Panc1 (cell line): ENCODE data around the gene ASCL2. TPM values are rescaled to one million over a fixed set of nuclear protein-coding genes. Genes with fewer than 3 reads are reported as not detected.

ENCODE experiments used
- ATAC-seq: fragments of 200-7000 bp; cut with Tn5 transposase; 2 replicates; pipeline ENCODE4 v1.9.1; 2020; ENCODE audit warnings: mild to moderate bottlenecking, moderate library complexity
- BruUV-seq: library from RNA; stranded (reverse); fragments of 400-500 nt; replicated peaks from 2 replicates; lab custom pipeline; 2021; lab: Mats Ljungman, UMichigan
- CTCF ChIA-PET: fragments of 300-600 bp; sonication (Branson Sonifier 250); formaldehyde crosslinking; loops from one replicate; lab custom pipeline; 2022; ENCODE audit warnings: antibody characterized with exemption; lab: Charles Lee
- POLR2A ChIA-PET: fragments of 300-600 bp; sonication (Branson Sonifier 250); formaldehyde crosslinking; loops from one replicate; lab custom pipeline; 2022; ENCODE audit warnings: antibody characterized with exemption; lab: Charles Lee
- DNase-seq: peaks from one replicate; pipeline ENCODE4 v3.0.0-alpha.2; 2010; ENCODE audit warnings: low read depth, low spot score
- H3K27ac ChIP-seq: 2 replicates; pipeline ENCODE4 v1.5.1; 2011; ENCODE audit warnings: mild to moderate bottlenecking, low read length, inconsistent platforms
- H3K27me3 ChIP-seq: fragments of 200-500 bp; sonication (Bioruptor generic); 2 replicates; pipeline ENCODE4 v1.6.0; 2014; ENCODE audit warnings: low read length, inconsistent platforms; ENCODE audit not compliant: control insufficient read depth, insufficient read depth
- H3K36me3 ChIP-seq: fragments of 200-500 bp; sonication (Bioruptor generic); 2 replicates; pipeline ENCODE4 v1.5.1; 2014; ENCODE audit warnings: inconsistent platforms, mild to moderate bottlenecking, low read length, moderate library complexity; ENCODE audit not compliant: control insufficient read depth, insufficient read depth
- H3K4me1 ChIP-seq: 2 replicates; pipeline ENCODE4 v1.5.1; 2011; ENCODE audit warnings: inconsistent platforms, mild to moderate bottlenecking, low read length, moderate library complexity; ENCODE audit not compliant: control insufficient read depth, insufficient read depth
- H3K4me3 ChIP-seq, 2 experiments: 2 replicates each; pipeline ENCODE4 v1.5.1; 2011 to 2012; ENCODE audit warnings: low read depth in 2 of 2, low read length in 2 of 2, mild to moderate bottlenecking in 2 of 2, inconsistent platforms in 1 of 2, moderate library complexity in 1 of 2
- H3K9me3 ChIP-seq: fragments of 200-500 bp; sonication (Bioruptor generic); 2 replicates; pipeline ENCODE4 v1.5.1; 2014; ENCODE audit warnings: low read depth, mild to moderate bottlenecking, inconsistent platforms, low read length, moderate library complexity; ENCODE audit not compliant: control insufficient read depth, insufficient read depth
- POLR2AphosphoS5 ChIP-seq: IDR thresholded peaks from 2 replicates; pipeline ENCODE4 v1.6.1; 2012; ENCODE audit warnings: mild to moderate bottlenecking, low read depth, low read length, moderate library complexity
- SIN3A ChIP-seq: IDR thresholded peaks from 2 replicates; pipeline ENCODE4 v1.6.1; 2012; ENCODE audit warnings: low read depth, mild to moderate bottlenecking, low read length, moderate library complexity, borderline replicate concordance; ENCODE audit not compliant: insufficient read depth
- TCF7L2 ChIP-seq: IDR thresholded peaks from 2 replicates; pipeline ENCODE4 v1.6.1; 2011; ENCODE audit warnings: mild to moderate bottlenecking, low read depth, low read length, inconsistent platforms
- in situ Hi-C: cut with HindIII; loops from 2 replicates; pipeline ENCODE4 v1.10.0; 2016; ENCODE audit warnings: low sequenced_read_pairs, low pct_unique_long_range_greater_than_20kb
- intact Hi-C: fragments of 100-400 bp; cut with micrococcal nuclease; formaldehyde crosslinking; loops from one replicate; pipeline ENCODE4 v1.10.0; 2022; ENCODE audit not compliant: unreplicated experiment
- total RNA-seq: library from RNA; stranded (reverse); gene quantifications from one replicate; pipeline ENCODE4 v1.2.1, GENCODE V29; 2021; ENCODE audit not compliant: unreplicated experiment
- TF ChIP-seq, protein P1 (sequence below), 2 experiments: IDR thresholded peaks; 2 replicates each; pipeline ENCODE4 v1.6.1; 2011 to 2012; ENCODE audit warnings: low read depth in 2 of 2, control low read depth in 1 of 2, low read length in 1 of 2, mild to moderate bottlenecking in 1 of 2, moderate library complexity in 1 of 2; ENCODE audit not compliant: insufficient read depth in 1 of 2
- TF ChIP-seq, protein P2 (sequence below): fragments of 450-650 bp; IDR thresholded peaks from 2 replicates; pipeline ENCODE4 v1.5.1; 2017; ENCODE audit warnings: mild to moderate bottlenecking

Gene ASCL2
- total RNA-seq, 1 experiment from 2014 or later, result not detected

DNA sequence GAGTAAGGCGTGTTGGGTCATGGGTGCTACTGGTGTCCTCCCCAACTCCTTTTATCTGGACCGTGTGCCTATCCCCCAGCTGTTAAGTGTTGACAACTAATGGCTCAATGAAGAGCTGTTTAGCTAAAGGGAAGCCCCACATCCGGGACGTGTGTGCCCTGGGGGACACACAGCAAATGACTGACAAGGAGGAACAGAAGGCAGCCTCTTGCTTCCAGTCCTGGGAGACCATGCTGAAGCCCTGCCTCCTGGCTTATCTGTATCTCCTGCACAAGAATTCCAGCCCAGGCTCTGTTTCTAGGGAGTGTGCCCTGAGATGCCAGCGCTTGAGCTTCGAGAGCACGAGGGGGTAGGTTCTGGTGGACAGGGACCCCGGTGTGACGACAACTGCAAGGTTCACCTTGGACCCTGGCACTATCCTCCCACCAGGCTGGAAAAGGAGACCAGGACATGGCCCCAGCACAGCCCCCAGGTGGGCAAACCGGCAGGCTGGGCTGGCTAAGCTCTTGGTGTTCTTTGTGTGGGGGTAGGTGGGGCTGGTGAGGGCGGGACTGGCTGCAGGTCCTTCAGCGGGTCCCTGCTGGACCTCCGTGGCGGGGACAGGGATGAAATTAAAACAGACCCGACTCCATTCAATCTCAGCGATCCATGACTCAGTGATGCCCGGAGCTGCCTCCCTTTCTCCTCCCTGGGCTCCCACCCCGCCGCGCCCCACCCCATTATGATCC lies 21.0 kb downstream of the ASCL2 start:
- no TSS peak for BruUV-seq
- CTCF ChIA-PET, result interaction anchor here (0.6 kb wide), 2 partner anchors 9 to 27 kb away, joined by 3 read pairs; no protein-coding TSS in a partner anchor
- Histone ChIP-seq H3K27ac (no peak overlapping the region), H3K27me3 (peaks cover 12% of the 10 kb centered on the region; the same call in 1 of the 2 replicates), H3K4me3 (no peak overlapping the region), H3K9me3 (no peaks in the 10 kb centered on the region), H3K4me1 (no peaks in the 10 kb centered on the region), H3K36me3 (no peaks in the 10 kb centered on the region)
- TF ChIP-seq TCF7L2, result no peak
- TF ChIP-seq, protein P1, sequence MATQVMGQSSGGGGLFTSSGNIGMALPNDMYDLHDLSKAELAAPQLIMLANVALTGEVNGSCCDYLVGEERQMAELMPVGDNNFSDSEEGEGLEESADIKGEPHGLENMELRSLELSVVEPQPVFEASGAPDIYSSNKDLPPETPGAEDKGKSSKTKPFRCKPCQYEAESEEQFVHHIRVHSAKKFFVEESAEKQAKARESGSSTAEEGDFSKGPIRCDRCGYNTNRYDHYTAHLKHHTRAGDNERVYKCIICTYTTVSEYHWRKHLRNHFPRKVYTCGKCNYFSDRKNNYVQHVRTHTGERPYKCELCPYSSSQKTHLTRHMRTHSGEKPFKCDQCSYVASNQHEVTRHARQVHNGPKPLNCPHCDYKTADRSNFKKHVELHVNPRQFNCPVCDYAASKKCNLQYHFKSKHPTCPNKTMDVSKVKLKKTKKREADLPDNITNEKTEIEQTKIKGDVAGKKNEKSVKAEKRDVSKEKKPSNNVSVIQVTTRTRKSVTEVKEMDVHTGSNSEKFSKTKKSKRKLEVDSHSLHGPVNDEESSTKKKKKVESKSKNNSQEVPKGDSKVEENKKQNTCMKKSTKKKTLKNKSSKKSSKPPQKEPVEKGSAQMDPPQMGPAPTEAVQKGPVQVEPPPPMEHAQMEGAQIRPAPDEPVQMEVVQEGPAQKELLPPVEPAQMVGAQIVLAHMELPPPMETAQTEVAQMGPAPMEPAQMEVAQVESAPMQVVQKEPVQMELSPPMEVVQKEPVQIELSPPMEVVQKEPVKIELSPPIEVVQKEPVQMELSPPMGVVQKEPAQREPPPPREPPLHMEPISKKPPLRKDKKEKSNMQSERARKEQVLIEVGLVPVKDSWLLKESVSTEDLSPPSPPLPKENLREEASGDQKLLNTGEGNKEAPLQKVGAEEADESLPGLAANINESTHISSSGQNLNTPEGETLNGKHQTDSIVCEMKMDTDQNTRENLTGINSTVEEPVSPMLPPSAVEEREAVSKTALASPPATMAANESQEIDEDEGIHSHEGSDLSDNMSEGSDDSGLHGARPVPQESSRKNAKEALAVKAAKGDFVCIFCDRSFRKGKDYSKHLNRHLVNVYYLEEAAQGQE (IDR thresholded peaks at IDR 0.05; ENCODE audit: insufficient read depth in 1 of 2, low read depth in 2 of 2, low read length in 1 of 2), result no peak
- TF ChIP-seq, protein P2, sequence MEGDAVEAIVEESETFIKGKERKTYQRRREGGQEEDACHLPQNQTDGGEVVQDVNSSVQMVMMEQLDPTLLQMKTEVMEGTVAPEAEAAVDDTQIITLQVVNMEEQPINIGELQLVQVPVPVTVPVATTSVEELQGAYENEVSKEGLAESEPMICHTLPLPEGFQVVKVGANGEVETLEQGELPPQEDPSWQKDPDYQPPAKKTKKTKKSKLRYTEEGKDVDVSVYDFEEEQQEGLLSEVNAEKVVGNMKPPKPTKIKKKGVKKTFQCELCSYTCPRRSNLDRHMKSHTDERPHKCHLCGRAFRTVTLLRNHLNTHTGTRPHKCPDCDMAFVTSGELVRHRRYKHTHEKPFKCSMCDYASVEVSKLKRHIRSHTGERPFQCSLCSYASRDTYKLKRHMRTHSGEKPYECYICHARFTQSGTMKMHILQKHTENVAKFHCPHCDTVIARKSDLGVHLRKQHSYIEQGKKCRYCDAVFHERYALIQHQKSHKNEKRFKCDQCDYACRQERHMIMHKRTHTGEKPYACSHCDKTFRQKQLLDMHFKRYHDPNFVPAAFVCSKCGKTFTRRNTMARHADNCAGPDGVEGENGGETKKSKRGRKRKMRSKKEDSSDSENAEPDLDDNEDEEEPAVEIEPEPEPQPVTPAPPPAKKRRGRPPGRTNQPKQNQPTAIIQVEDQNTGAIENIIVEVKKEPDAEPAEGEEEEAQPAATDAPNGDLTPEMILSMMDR, result no peak
- intact Hi-C loops (no loop called here), in situ Hi-C loops (no loop called here)
- DNase-seq, result no peak
- POLR2A ChIA-PET, result interaction anchor here (0.6 to 0.7 kb wide), 2 partner anchors 53 to 69 kb away, joined by 3 read pairs; no protein-coding TSS in a partner anchor
- no peak for ATAC-seq

DNA sequence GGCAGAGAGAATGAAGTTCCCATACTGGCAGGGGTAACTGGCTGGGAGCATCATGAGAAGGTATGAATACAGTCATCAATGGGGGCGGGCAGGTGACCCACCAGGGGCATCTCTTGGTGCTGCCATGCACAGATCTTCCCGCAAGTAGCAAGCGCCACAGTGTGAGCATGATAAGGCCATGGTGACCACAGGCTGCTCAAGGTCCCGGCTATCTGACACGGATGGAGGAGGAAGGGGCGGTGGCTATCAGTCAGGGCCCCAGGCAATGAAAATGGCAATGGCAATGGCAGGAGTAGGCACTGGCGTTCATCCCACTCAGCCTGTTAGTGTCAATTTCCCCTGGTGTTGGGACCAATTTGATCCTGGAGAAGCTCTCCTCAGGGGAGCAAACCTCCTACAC lies 21.6 kb downstream of the ASCL2 start:
- H3K4me3 ChIP-seq, result no peak overlapping the region
- ChIA-PET CTCF (interaction anchor here (0.6 kb wide), 1 partner anchor 26 kb away, joined by 3 read pairs; no protein-coding TSS in a partner anchor), POLR2A (interaction anchor here (0.6 kb wide), 1 partner anchor 68 kb away, joined by 3 read pairs; no protein-coding TSS in a partner anchor)
- peaks cover 12% of the 10 kb centered on the region; the same call in 1 of the 2 replicates for H3K27me3 ChIP-seq
- H3K9me3 ChIP-seq, result no peaks in the 10 kb centered on the region
- TF ChIP-seq, protein P2, result no peak
- TF ChIP-seq TCF7L2, result no peak
- TF ChIP-seq POLR2AphosphoS5, result no peak
- TF ChIP-seq, protein P1 (IDR thresholded peaks at IDR 0.05; ENCODE audit: insufficient read depth in 1 of 2, low read depth in 2 of 2, low read length in 1 of 2), result no peak
- TF ChIP-seq SIN3A, result no peak
- intact Hi-C loops, result no loop called here
- BruUV-seq, result no TSS peak
- H3K27ac ChIP-seq, result no peak overlapping the region
- no peaks in the 10 kb centered on the region for H3K36me3 ChIP-seq
- in situ Hi-C loops, result no loop called here
- DNase-seq (no peak), ATAC-seq (no peak)
- H3K4me1 ChIP-seq, result no peaks in the 10 kb centered on the region
